Measurements from ENCODE around the gene CCDC157.

GRCh38 chr22:30385942-30386341 is 29.1 kb downstream of the CCDC157 start:
- TF ChIP-seq, protein P1, sequence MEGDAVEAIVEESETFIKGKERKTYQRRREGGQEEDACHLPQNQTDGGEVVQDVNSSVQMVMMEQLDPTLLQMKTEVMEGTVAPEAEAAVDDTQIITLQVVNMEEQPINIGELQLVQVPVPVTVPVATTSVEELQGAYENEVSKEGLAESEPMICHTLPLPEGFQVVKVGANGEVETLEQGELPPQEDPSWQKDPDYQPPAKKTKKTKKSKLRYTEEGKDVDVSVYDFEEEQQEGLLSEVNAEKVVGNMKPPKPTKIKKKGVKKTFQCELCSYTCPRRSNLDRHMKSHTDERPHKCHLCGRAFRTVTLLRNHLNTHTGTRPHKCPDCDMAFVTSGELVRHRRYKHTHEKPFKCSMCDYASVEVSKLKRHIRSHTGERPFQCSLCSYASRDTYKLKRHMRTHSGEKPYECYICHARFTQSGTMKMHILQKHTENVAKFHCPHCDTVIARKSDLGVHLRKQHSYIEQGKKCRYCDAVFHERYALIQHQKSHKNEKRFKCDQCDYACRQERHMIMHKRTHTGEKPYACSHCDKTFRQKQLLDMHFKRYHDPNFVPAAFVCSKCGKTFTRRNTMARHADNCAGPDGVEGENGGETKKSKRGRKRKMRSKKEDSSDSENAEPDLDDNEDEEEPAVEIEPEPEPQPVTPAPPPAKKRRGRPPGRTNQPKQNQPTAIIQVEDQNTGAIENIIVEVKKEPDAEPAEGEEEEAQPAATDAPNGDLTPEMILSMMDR (tag by site-specific recombination; IDR thresholded peaks at IDR 0.05), result no peak
- no peak for TF ChIP-seq ZBTB17 (tag by site-specific recombination; IDR thresholded peaks at IDR 0.05)
- no peak for TF ChIP-seq RBAK (tag by site-specific recombination; IDR thresholded peaks at IDR 0.05)
- TF ChIP-seq TCF7L2 (IDR thresholded peaks at IDR 0.05; ENCODE audit: borderline replicate concordance, low read depth, low read length), result no peak
- TF ChIP-seq PATZ1 (tag by site-specific recombination; IDR thresholded peaks at IDR 0.05), result no peak
- TF ChIP-seq, protein P2, sequence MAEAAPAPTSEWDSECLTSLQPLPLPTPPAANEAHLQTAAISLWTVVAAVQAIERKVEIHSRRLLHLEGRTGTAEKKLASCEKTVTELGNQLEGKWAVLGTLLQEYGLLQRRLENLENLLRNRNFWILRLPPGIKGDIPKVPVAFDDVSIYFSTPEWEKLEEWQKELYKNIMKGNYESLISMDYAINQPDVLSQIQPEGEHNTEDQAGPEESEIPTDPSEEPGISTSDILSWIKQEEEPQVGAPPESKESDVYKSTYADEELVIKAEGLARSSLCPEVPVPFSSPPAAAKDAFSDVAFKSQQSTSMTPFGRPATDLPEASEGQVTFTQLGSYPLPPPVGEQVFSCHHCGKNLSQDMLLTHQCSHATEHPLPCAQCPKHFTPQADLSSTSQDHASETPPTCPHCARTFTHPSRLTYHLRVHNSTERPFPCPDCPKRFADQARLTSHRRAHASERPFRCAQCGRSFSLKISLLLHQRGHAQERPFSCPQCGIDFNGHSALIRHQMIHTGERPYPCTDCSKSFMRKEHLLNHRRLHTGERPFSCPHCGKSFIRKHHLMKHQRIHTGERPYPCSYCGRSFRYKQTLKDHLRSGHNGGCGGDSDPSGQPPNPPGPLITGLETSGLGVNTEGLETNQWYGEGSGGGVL (tag by site-specific recombination; IDR thresholded peaks at IDR 0.05), result no peak
- TF ChIP-seq HOXA7 (CRISPR knock-in tag; IDR thresholded peaks at IDR 0.05; ENCODE audit: borderline replicate concordance), result no peak
- TF ChIP-seq, protein P3, sequence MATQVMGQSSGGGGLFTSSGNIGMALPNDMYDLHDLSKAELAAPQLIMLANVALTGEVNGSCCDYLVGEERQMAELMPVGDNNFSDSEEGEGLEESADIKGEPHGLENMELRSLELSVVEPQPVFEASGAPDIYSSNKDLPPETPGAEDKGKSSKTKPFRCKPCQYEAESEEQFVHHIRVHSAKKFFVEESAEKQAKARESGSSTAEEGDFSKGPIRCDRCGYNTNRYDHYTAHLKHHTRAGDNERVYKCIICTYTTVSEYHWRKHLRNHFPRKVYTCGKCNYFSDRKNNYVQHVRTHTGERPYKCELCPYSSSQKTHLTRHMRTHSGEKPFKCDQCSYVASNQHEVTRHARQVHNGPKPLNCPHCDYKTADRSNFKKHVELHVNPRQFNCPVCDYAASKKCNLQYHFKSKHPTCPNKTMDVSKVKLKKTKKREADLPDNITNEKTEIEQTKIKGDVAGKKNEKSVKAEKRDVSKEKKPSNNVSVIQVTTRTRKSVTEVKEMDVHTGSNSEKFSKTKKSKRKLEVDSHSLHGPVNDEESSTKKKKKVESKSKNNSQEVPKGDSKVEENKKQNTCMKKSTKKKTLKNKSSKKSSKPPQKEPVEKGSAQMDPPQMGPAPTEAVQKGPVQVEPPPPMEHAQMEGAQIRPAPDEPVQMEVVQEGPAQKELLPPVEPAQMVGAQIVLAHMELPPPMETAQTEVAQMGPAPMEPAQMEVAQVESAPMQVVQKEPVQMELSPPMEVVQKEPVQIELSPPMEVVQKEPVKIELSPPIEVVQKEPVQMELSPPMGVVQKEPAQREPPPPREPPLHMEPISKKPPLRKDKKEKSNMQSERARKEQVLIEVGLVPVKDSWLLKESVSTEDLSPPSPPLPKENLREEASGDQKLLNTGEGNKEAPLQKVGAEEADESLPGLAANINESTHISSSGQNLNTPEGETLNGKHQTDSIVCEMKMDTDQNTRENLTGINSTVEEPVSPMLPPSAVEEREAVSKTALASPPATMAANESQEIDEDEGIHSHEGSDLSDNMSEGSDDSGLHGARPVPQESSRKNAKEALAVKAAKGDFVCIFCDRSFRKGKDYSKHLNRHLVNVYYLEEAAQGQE (tag by site-specific recombination; IDR thresholded peaks at IDR 0.05), result no peak
